Hypothalamus (tissue), 51 donors: Measurements from ENCODE around the gene GPR141.

ENCODE experiments used
- DNase-seq, 51 donors: peaks; one replicate each; lab custom pipeline; 2025; lab: John Stamatoyannopoulos, UW

GPR141 gene

GRCh38 chr7:37775921-37776320 is 92.4 kb downstream of the GPR141 start:
- no peak for DNase-seq

GRCh38 chr7:37781156-37781555 is 97.6 kb downstream of the GPR141 start:
- DNase-seq, result no peak

GRCh38 chr7:37782166-37782565 is 98.6 kb downstream of the GPR141 start:
- DNase-seq, result no peak

GRCh38 chr7:37784015-37784414 is 100.4 kb downstream of the GPR141 start:
- no peak for DNase-seq

- DNase-seq, result no peak
Measured at GRCh38 chr7:37786741-37787569, 103.4 kb downstream of the GPR141 start.
